HepG2 (cell line): Measurements from ENCODE around the gene EEFSEC. TPM values are rescaled to one million over a fixed set of nuclear protein-coding genes. Genes with fewer than 3 reads are reported as not detected.

ENCODE experiments used
- ATAC-seq: fragments of 200-7000 bp; cut with Tn5 transposase; 3 replicates; pipeline ENCODE4 v1.9.1; 2020; ENCODE audit warnings: mild to moderate bottlenecking, moderate library complexity
- BruUV-seq: library from RNA; stranded (reverse); fragments of 400-500 nt; replicated peaks from 2 replicates; lab custom pipeline; 2021; lab: Mats Ljungman, UMichigan
- CTCF ChIA-PET: fragments of 300-600 bp; formaldehyde crosslinking; extraction: SDS; loops from one replicate; lab custom pipeline; 2021; ENCODE audit warnings: low total read pairs, inconsistent platforms, low intra/inter-chr PET ratio; lab: Yijun Ruan, JAX
- POLR2A ChIA-PET: fragments of 350-600 bp; sonication (Branson Sonifier 250); formaldehyde crosslinking; loops from one replicate; lab custom pipeline; 2020; ENCODE audit warnings: antibody characterized with exemption, inconsistent platforms; lab: Yijun Ruan, JAX
- DNase-seq: peaks from one replicate; pipeline ENCODE4 v3.0.0-alpha.2; 2015; ENCODE audit warnings: low spot score
- FAIRE-seq: peaks from 3 replicates; lab custom pipeline; 2011; peaks lifted over from hg19 to GRCh38; lab: Jason Lieb, UNC
- H2AFZ ChIP-seq: one replicate; pipeline ENCODE4 v1.6.1; 2011; ENCODE audit warnings: low read length, inconsistent platforms
- H3K27ac ChIP-seq: fragments of 300-600 bp; 3 replicates; pipeline ENCODE4 v1.8.0; 2011; ENCODE audit warnings: mixed run types, mild to moderate bottlenecking, mixed read lengths, low read length, inconsistent platforms; ENCODE audit not compliant: insufficient read depth; ENCODE audit errors: extremely low read length
- H3K27me3 ChIP-seq, 2 experiments: fragments of 200-600 bp in 1 of 2; 2 replicates in 1 of 2; 3 replicates in 1 of 2; pipeline versions ENCODE4 v1.6.0 to v1.8.0; 2011; ENCODE audit warnings: low read length in 2 of 2, mild to moderate bottlenecking in 2 of 2, moderate library complexity in 2 of 2, inconsistent platforms in 1 of 2; ENCODE audit not compliant: insufficient read depth in 2 of 2, control insufficient read depth in 1 of 2
- H3K36me3 ChIP-seq, 2 experiments: fragments of 200-600 bp in 1 of 2; replicated peaks in 1 of 2; 2 replicates in 1 of 2; 3 replicates in 1 of 2; pipeline versions ENCODE4 v1.5.1 to v1.8.0; 2011; ENCODE audit warnings: low read length in 2 of 2, inconsistent platforms in 1 of 2; ENCODE audit not compliant: insufficient read depth in 2 of 2, control insufficient read depth in 1 of 2
- H3K4me1 ChIP-seq: 2 replicates; pipeline ENCODE4 v1.5.1; 2012; ENCODE audit warnings: low read length, inconsistent platforms; ENCODE audit not compliant: insufficient read depth
- H3K4me2 ChIP-seq: 2 replicates; pipeline ENCODE4 v1.6.0; 2011; ENCODE audit warnings: low read depth, low read length, inconsistent platforms
- H3K4me3 ChIP-seq, 3 experiments: fragments of 200-600 bp in 1 of 3; sonication (generic), shearing (Covaris generic) in 1 of 3; replicated peaks in 1 of 3; 2 replicates each; pipeline ENCODE4 v1.5.1; 2011 to 2016; ENCODE audit warnings: low read length in 3 of 3, inconsistent platforms in 2 of 3, low read depth in 2 of 3, mild to moderate bottlenecking in 2 of 3, control low read depth in 1 of 3, mixed read lengths in 1 of 3; ENCODE audit not compliant: insufficient read depth in 1 of 3
- H3K79me2 ChIP-seq: one replicate; pipeline ENCODE4 v1.6.1; 2011; ENCODE audit warnings: low read length, inconsistent platforms; ENCODE audit not compliant: insufficient read depth
- H3K9ac ChIP-seq: 2 replicates; pipeline ENCODE4 v1.6.0; 2011; ENCODE audit warnings: mild to moderate bottlenecking, low read depth, low read length, inconsistent platforms; ENCODE audit not compliant: insufficient read depth
- H3K9me3 ChIP-seq: 2 replicates; pipeline ENCODE4 v1.5.1; 2012; ENCODE audit warnings: mild to moderate bottlenecking, low read length
- H4K20me1 ChIP-seq: 2 replicates; pipeline ENCODE4 v1.6.0; 2011; ENCODE audit warnings: inconsistent platforms, mild to moderate bottlenecking, low read length, moderate library complexity; ENCODE audit not compliant: insufficient read depth
- ATF6 ChIP-seq: sonication (generic); formaldehyde crosslinking; conservative IDR thresholded peaks from 2 replicates; pipeline ENCODE4 v1.4.0; 2020; ENCODE audit warnings: missing genetic modification reagents
- BRF2 ChIP-seq: sonication (generic); formaldehyde crosslinking; IDR thresholded peaks from 2 replicates; pipeline ENCODE4 v1.8.1; 2022; ENCODE audit warnings: mild to moderate bottlenecking, missing genetic modification reagents
- DMAP1 ChIP-seq: IDR thresholded peaks from 2 replicates; pipeline ENCODE4 v1.6.1; 2016
- HNRNPUL1 ChIP-seq: fragments of 200-400 bp; formaldehyde crosslinking; IDR thresholded peaks from 2 replicates; pipeline ENCODE4 v1.6.1; 2017; ENCODE audit warnings: low read depth, mild to moderate bottlenecking, low read length, moderate library complexity
- NR2C2 ChIP-seq: sonication (generic); formaldehyde crosslinking; IDR thresholded peaks from 2 replicates; pipeline ENCODE4 v1.4.0; 2020; ENCODE audit warnings: missing genetic modification reagents, mild to moderate bottlenecking, moderate library complexity, borderline replicate concordance
- PHF5A ChIP-seq: IDR thresholded peaks from one replicate; pipeline ENCODE4 v1.6.1; 2018; ENCODE audit warnings: low read depth, missing genetic modification reagents; ENCODE audit not compliant: unreplicated experiment
- SNAPC2 ChIP-seq: sonication (generic); formaldehyde crosslinking; IDR thresholded peaks from 2 replicates; pipeline ENCODE4 v1.8.1; 2022; ENCODE audit warnings: mild to moderate bottlenecking, missing genetic modification reagents
- ZNF207 ChIP-seq: fragments of 450-650 bp; IDR thresholded peaks from 2 replicates; pipeline ENCODE4 v1.6.1; 2016; ENCODE audit warnings: antibody characterized with exemption, borderline replicate concordance
- ZNF335 ChIP-seq: sonication (generic); formaldehyde crosslinking; IDR thresholded peaks from 2 replicates; pipeline ENCODE4 v1.4.0; 2020; ENCODE audit warnings: missing genetic modification reagents
- ZNF501 ChIP-seq: sonication (generic); formaldehyde crosslinking; IDR thresholded peaks from 2 replicates; pipeline ENCODE4 v1.5.1; 2020; ENCODE audit warnings: mild to moderate bottlenecking, moderate library complexity, missing genetic modification reagents
- ZNF577 ChIP-seq: sonication (generic); formaldehyde crosslinking; IDR thresholded peaks from 2 replicates; pipeline ENCODE4 v1.4.0; 2020; ENCODE audit warnings: mild to moderate bottlenecking, low read depth, missing genetic modification reagents, borderline replicate concordance
- ZSCAN31 ChIP-seq: sonication (generic); formaldehyde crosslinking; IDR thresholded peaks from 2 replicates; pipeline ENCODE4 v1.5.0; 2020; ENCODE audit warnings: low read depth, mild to moderate bottlenecking, missing genetic modification reagents
- WGBS: methylation state at CpG from one replicate; pipeline ENCODE4 v1.1.6; 2017; ENCODE audit warnings: low lambda C conversion rate; 5-methylcytosine and 5-hydroxymethylcytosine counted together
- in situ Hi-C: cut with HindIII; loops from 2 replicates; pipeline ENCODE4 v1.10.0; 2017; ENCODE audit warnings: low pct_unique_long_range_greater_than_20kb; ENCODE audit not compliant: extremely low pct_ligation_motif_present
- intact Hi-C: fragments of 100-400 bp; cut with micrococcal nuclease; formaldehyde crosslinking; loops from one replicate; pipeline ENCODE4 v1.10.0; 2022; ENCODE audit not compliant: unreplicated experiment
- polyA plus RNA-seq, 8 experiments: library from polyadenylated mRNA; depleted of rRNA in 3 of 8; stranded (reverse) in 7 of 8; unstranded in 1 of 8; fragments of >200 nt; fragmentation: Illumina TruSeq in 4 of 8; extraction: Trizol in 4 of 8; gene quantifications; 2 replicates each; pipeline versions ENCODE4 v1.2.1 to v1.2.3, GENCODE V29; 2011 to 2016; ENCODE audit warnings: low read depth in 4 of 8, missing spikeins in 1 of 8, mixed read lengths in 1 of 8; ENCODE audit not compliant: insufficient read depth in 1 of 8
- total RNA-seq, 5 experiments: library from RNA; depleted of rRNA; stranded (reverse); fragments of >200 nt; fragmentation: Illumina TruSeq; extraction: Trizol; gene quantifications; 2 replicates each; pipeline ENCODE4 v1.2.3, GENCODE V29; 2016; ENCODE audit warnings: low read depth in 1 of 5
- TF ChIP-seq, protein P1 (sequence below): sonication (generic); formaldehyde crosslinking; IDR thresholded peaks from 2 replicates; pipeline ENCODE4 v1.9.0; 2022; ENCODE audit warnings: missing genetic modification reagents, mild to moderate bottlenecking, borderline replicate concordance
- TF ChIP-seq, protein P2 (sequence below): sonication (generic); formaldehyde crosslinking; IDR thresholded peaks from 2 replicates; pipeline ENCODE4 v1.4.0; 2020; ENCODE audit warnings: missing genetic modification reagents

EEFSEC gene
- total and polyA plus RNA-seq, 2 of the 13 experiments (the other 11 are each of a cell fraction or from before 2014, with no cell fraction given): 6.4 to 24.2 TPM

DNA sequence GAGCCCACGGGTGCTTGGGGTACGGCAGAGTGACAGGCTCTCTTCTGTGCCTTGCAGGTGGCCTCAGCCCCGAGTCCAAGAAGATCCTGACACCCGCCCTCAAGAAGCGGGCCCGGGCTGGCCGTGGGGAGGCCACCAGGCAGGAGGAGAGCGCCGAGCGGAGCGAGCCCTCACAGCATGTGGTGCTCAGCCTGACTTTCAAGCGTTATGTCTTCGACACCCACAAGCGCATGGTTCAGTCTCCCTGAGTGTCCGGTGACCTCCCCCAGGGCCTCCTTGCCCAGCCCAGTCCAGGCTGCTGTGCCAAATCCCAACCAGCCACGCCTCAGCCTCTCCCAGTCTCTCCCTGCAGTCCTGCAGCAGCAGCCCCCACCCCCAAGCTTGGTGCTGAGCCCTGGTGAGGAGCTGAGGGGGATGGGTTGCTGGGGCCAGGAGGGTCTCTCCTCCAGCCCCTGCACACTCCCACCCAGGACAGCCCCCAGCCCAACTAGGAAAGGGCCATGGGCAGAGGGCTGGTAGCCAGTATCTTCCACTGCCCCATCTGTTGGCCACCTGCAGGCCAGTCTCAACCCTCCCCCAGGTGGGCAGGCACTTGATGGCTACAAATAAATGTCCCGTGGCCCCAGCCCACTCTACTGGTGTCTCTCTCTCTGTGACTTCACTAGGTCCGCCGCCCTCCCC, 254.9 kb downstream of the EEFSEC start (continued):
- no peak for TF ChIP-seq PHF5A (CRISPR knock-in tag)
- TF ChIP-seq ZNF207: no peak

- Histone ChIP-seq H3K27ac (no peak overlapping the region), H3K79me2 (no peaks in the 10 kb centered on the region), H3K4me3 (no peak overlapping the region), H2AFZ (no peak overlapping the region), H3K4me2 (no peak overlapping the region), H3K36me3 (0 out of 5 replicates have a peak, but pooled peaks cover 0 to 6% of the 10 kb centered on the region in 2 experiments), H3K9me3 (no peaks in the 10 kb centered on the region), H3K27me3 (no peaks in the 10 kb centered on the region), H3K4me1 (peaks cover 12% of the 10 kb centered on the region; the same call in 1 of the 2 replicates), H3K9ac (no peak overlapping the region), H4K20me1 (0 out of 2 replicates have a peak, but pooled peaks cover 4% of the 10 kb centered on the region)
- BruUV-seq: no TSS peak
- 99% methylated on average over 13 of the region's 16 CpGs for WGBS
- intact Hi-C loops (no loop called here), in situ Hi-C loops (no loop called here)
- no peak for DNase-seq
- ChIA-PET CTCF (no interaction called here), POLR2A (no interaction called here)
- ATAC-seq: peak; percentile 17; the same call in 1 of the 3 replicates
- FAIRE-seq: no peak
- TF ChIP-seq SNAPC2 (CRISPR knock-in tag) (no peak), NR2C2 (CRISPR knock-in tag) (no peak), HNRNPUL1 (no peak), ZSCAN31 (CRISPR knock-in tag) (no peak), ZNF577 (CRISPR knock-in tag) (no peak), DMAP1 (CRISPR knock-in tag) (no peak), ZNF501 (CRISPR knock-in tag) (no peak), ZNF335 (no peak), ATF6 (CRISPR knock-in tag) (no peak), BRF2 (CRISPR knock-in tag) (no peak)
- TF ChIP-seq, protein P1, sequence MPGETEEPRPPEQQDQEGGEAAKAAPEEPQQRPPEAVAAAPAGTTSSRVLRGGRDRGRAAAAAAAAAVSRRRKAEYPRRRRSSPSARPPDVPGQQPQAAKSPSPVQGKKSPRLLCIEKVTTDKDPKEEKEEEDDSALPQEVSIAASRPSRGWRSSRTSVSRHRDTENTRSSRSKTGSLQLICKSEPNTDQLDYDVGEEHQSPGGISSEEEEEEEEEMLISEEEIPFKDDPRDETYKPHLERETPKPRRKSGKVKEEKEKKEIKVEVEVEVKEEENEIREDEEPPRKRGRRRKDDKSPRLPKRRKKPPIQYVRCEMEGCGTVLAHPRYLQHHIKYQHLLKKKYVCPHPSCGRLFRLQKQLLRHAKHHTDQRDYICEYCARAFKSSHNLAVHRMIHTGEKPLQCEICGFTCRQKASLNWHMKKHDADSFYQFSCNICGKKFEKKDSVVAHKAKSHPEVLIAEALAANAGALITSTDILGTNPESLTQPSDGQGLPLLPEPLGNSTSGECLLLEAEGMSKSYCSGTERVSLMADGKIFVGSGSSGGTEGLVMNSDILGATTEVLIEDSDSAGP (CRISPR knock-in tag): no peak
- TF ChIP-seq, protein P2, sequence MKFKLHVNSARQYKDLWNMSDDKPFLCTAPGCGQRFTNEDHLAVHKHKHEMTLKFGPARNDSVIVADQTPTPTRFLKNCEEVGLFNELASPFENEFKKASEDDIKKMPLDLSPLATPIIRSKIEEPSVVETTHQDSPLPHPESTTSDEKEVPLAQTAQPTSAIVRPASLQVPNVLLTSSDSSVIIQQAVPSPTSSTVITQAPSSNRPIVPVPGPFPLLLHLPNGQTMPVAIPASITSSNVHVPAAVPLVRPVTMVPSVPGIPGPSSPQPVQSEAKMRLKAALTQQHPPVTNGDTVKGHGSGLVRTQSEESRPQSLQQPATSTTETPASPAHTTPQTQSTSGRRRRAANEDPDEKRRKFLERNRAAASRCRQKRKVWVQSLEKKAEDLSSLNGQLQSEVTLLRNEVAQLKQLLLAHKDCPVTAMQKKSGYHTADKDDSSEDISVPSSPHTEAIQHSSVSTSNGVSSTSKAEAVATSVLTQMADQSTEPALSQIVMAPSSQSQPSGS: no peak
These were observed 255.7 kb downstream of the EEFSEC start for GRCh38 chr3:128408693-128409623.
